Measurements from ENCODE around the gene PINLYP. TPM values are rescaled to one million over a fixed set of nuclear protein-coding genes. Genes with fewer than 3 reads are reported as not detected.

Gene PINLYP
- polyA plus RNA-seq, 2 of the 4 experiments (the other 2 are of a cell fraction): 0.27 TPM; not detected in 1

- no peak for DNase-seq (ENCODE audit: low read depth in 1 of 2, low spot score in 1 of 2)
- WGBS (ENCODE audit: missing lambda C conversion rate): 88% methylated on average over 17 of the region's 17 CpGs
- H3K4me2 ChIP-seq: peak overlapping the region; percentile 91
- POLR2A ChIA-PET: interaction anchor here (1.7 to 2.6 kb wide), 6 partner anchors 15 to 134 kb away, joined by 3 to 21 read pairs (median 8); partner anchors contain the start of genes IRGQ, PHLDB3, PINLYP and XRCC1
- no peaks in the 10 kb centered on the region for H3K9me3 ChIP-seq
- peak overlapping the region in 1 of 2 experiments; percentile 93; a peak in 2 of 6 replicates for H3K27ac ChIP-seq
- TF ChIP-seq MYC (IDR thresholded peaks at IDR 0.05; ENCODE audit: borderline replicate concordance, low read length) (no peak), JUNB (IDR thresholded peaks at IDR 0.05) (no peak), FOSB (CRISPR knock-in tag; IDR thresholded peaks at IDR 0.05) (no peak), MAX (IDR thresholded peaks at IDR 0.05) (no peak), KDM5A (IDR thresholded peaks at IDR 0.05) (no peak), CEBPB (IDR thresholded peaks at IDR 0.05) (no peak), EHMT2 (IDR thresholded peaks at IDR 0.05; ENCODE audit: low read depth) (no peak), RAD21 (conservative IDR thresholded peaks at IDR 0.05 in 1 of 2, IDR thresholded peaks at IDR 0.05 in 1 of 2) (no peak), BHLHE40 (IDR thresholded peaks at IDR 0.05; ENCODE audit: low read depth, low read length) (no peak), HMGXB4 (CRISPR knock-in tag; IDR thresholded peaks at IDR 0.05; ENCODE audit: borderline replicate concordance) (no peak), HOXB13 (CRISPR knock-in tag; IDR thresholded peaks at IDR 0.05; ENCODE audit: low read depth) (no peak), CHD2 (IDR thresholded peaks at IDR 0.05; ENCODE audit: low read length, partially characterized antibody) (no peak), HES2 (IDR thresholded peaks at IDR 0.05) (no peak), HDAC2 (IDR thresholded peaks at IDR 0.05) (no peak), EP300 (IDR thresholded peaks at IDR 0.05) (no peak)
- H3K4me3 ChIP-seq: peak overlapping the region; percentile 57; the same call in 2 of the 3 replicates
- no peak for FAIRE-seq
- CTCF ChIA-PET: interaction anchor here (1.0 to 15.3 kb wide), 10 partner anchors 11 to 232 kb away, joined by 3 to 167 read pairs (median 7); partner anchors contain the start of genes IRGQ and ZNF576
- no peak for ATAC-seq
- peaks cover 14% of the 10 kb centered on the region for H3K4me1 ChIP-seq
Observed at GRCh38 chr19:43534305-43534815, 41.2 kb upstream of the PINLYP start.

GRCh38 chr19:43534816-43535761 is 40.5 kb upstream of the PINLYP start:
- Histone ChIP-seq H3K4me3 (no peak overlapping the region), H3K9me3 (no peaks in the 10 kb centered on the region), H3K4me1 (peaks cover 9% of the 10 kb centered on the region), H3K4me2 (no peak overlapping the region), H3K27ac (no peak overlapping the region)
- POLR2A ChIA-PET: no interaction called here
- WGBS (ENCODE audit: missing lambda C conversion rate): 90% methylated on average over 55 of the region's 62 CpGs
- TF ChIP-seq KDM1A (IDR thresholded peaks at IDR 0.05; ENCODE audit: low read depth) (no peak), RAD21 (conservative IDR thresholded peaks at IDR 0.05 in 1 of 2, IDR thresholded peaks at IDR 0.05 in 1 of 2) (peak; percentile 41 to 42; a peak in 1 of 5 replicates), CTCF (IDR thresholded peaks at IDR 0.05) (peak; percentile 52), E2F6 (IDR thresholded peaks at IDR 0.05; ENCODE audit: borderline replicate concordance, low read depth) (no peak), TP53 (CRISPR knock-in tag; IDR thresholded peaks at IDR 0.05) (no peak), EHMT2 (IDR thresholded peaks at IDR 0.05; ENCODE audit: low read depth) (no peak), EP300 (IDR thresholded peaks at IDR 0.05) (no peak), EHF (CRISPR knock-in tag; IDR thresholded peaks at IDR 0.05) (no peak), SMC3 (IDR thresholded peaks at IDR 0.05) (peak; percentile 54), KDM5A (IDR thresholded peaks at IDR 0.05) (no peak), ATOH8 (CRISPR knock-in tag; IDR thresholded peaks at IDR 0.05; ENCODE audit: low read depth) (no peak), PHF8 (IDR thresholded peaks at IDR 0.05; ENCODE audit: borderline replicate concordance, low read depth) (no peak), MYC (IDR thresholded peaks at IDR 0.05; ENCODE audit: borderline replicate concordance, low read length) (no peak), RNF2 (IDR thresholded peaks at IDR 0.05; ENCODE audit: borderline replicate concordance, low read depth) (no peak), NR3C1 (IDR thresholded peaks at IDR 0.05) (no peak)
- CTCF ChIA-PET: interaction anchor here (0.6 to 15.3 kb wide), 26 partner anchors 11 to 402 kb away, joined by 3 to 167 read pairs (median 4); partner anchors contain the start of genes IRGQ, PINLYP, XRCC1 and ZNF576
- ATAC-seq: peak in 1 of 2 experiments; percentile 11; a peak in 1 of 6 replicates
- no peak for FAIRE-seq
- DNase-seq (ENCODE audit: low read depth in 1 of 2, low spot score in 1 of 2): peak; percentile 59

Measured in A549 (cell line).